H9 (cell line): ENCODE results near the gene TRIM52. TPM values are rescaled to one million over a fixed set of nuclear protein-coding genes. Genes with fewer than 3 reads are reported as not detected.

ENCODE experiments used
- DNase-seq: peaks from one replicate; pipeline ENCODE4 v3.0.0-alpha.2; 2017
- H2AFZ ChIP-seq: one replicate; pipeline ENCODE4 v1.6.1; 2013; ENCODE audit warnings: mild to moderate bottlenecking, low read length, control low read depth, moderate library complexity
- H2AK5ac ChIP-seq: 2 replicates; pipeline ENCODE4 v1.6.1; 2013; ENCODE audit warnings: low read length, control low read depth, mixed read lengths; ENCODE audit not compliant: insufficient read length
- H2BK120ac ChIP-seq: one replicate; pipeline ENCODE4 v1.6.1; 2013; ENCODE audit warnings: low read depth, mild to moderate bottlenecking, low read length, control low read depth, inconsistent platforms; ENCODE audit not compliant: poor library complexity, severe bottlenecking
- H2BK12ac ChIP-seq: 2 replicates; pipeline ENCODE4 v1.6.1; 2013; ENCODE audit warnings: low read length, control low read depth, mixed read lengths, low read depth; ENCODE audit not compliant: insufficient read length
- H2BK15ac ChIP-seq: 2 replicates; pipeline ENCODE4 v1.6.1; 2013; ENCODE audit warnings: low read depth, low read length, control low read depth
- H2BK20ac ChIP-seq: one replicate; pipeline ENCODE4 v1.6.1; 2013; ENCODE audit warnings: low read depth, mild to moderate bottlenecking, low read length, control low read depth, inconsistent platforms; ENCODE audit not compliant: poor library complexity, severe bottlenecking
- H2BK5ac ChIP-seq: 2 replicates; pipeline ENCODE4 v1.6.1; 2013; ENCODE audit warnings: low read length, control low read depth, mixed read lengths; ENCODE audit not compliant: insufficient read length
- H3K14ac ChIP-seq: 2 replicates; pipeline ENCODE4 v1.6.1; 2013; ENCODE audit warnings: low read length, control low read depth; ENCODE audit not compliant: insufficient read depth
- H3K18ac ChIP-seq: 2 replicates; pipeline ENCODE4 v1.6.1; 2013; ENCODE audit warnings: low read depth, mild to moderate bottlenecking, mixed read lengths, low read length, control low read depth; ENCODE audit not compliant: insufficient read length
- H3K23ac ChIP-seq: 2 replicates; pipeline ENCODE4 v1.6.1; 2013; ENCODE audit warnings: low read length, control low read depth, mixed read lengths, low read depth; ENCODE audit not compliant: insufficient read length
- H3K23me2 ChIP-seq: 2 replicates; pipeline ENCODE4 v1.6.1; 2013; ENCODE audit warnings: low read depth, mild to moderate bottlenecking, mixed read lengths, low read length, control low read depth; ENCODE audit not compliant: insufficient read length, poor library complexity, severe bottlenecking
- H3K27ac ChIP-seq: 2 replicates; pipeline ENCODE4 v1.5.1; 2013; ENCODE audit warnings: low read length, control low read depth, mixed read lengths, low read depth; ENCODE audit not compliant: insufficient read length
- H3K27me3 ChIP-seq: 2 replicates; pipeline ENCODE4 v1.6.1; 2013; ENCODE audit warnings: low read length, control low read depth, inconsistent platforms; ENCODE audit not compliant: insufficient read depth
- H3K4ac ChIP-seq: 2 replicates; pipeline ENCODE4 v1.6.1; 2013; ENCODE audit warnings: low read depth, mild to moderate bottlenecking, control low read depth, inconsistent platforms, low read length, moderate library complexity
- H3K4me1 ChIP-seq: 2 replicates; pipeline ENCODE4 v1.6.1; 2013; ENCODE audit warnings: low read length, control low read depth, inconsistent platforms; ENCODE audit not compliant: insufficient read depth
- H3K4me2 ChIP-seq: 2 replicates; pipeline ENCODE4 v1.6.1; 2013; ENCODE audit warnings: low read length, control low read depth, mixed read lengths; ENCODE audit not compliant: insufficient read length, insufficient read depth
- H3K56ac ChIP-seq: 2 replicates; pipeline ENCODE4 v1.6.1; 2013; ENCODE audit warnings: low read depth, mild to moderate bottlenecking, mixed read lengths, low read length, control low read depth; ENCODE audit not compliant: insufficient read length
- H3K79me1 ChIP-seq: 2 replicates; pipeline ENCODE4 v1.6.1; 2013; ENCODE audit warnings: low read depth, mild to moderate bottlenecking, moderate library complexity, low read length, control low read depth, inconsistent platforms; ENCODE audit not compliant: insufficient read depth, poor library complexity, severe bottlenecking
- H3K79me2 ChIP-seq: 2 replicates; pipeline ENCODE4 v1.6.1; 2013; ENCODE audit warnings: low read length, control low read depth, inconsistent platforms; ENCODE audit not compliant: insufficient read depth
- H3K9ac ChIP-seq: 2 replicates; pipeline ENCODE4 v1.6.1; 2013; ENCODE audit warnings: low read length, control low read depth, mixed read lengths; ENCODE audit not compliant: insufficient read length; ENCODE audit errors: extremely low read depth
- H3K9me3 ChIP-seq: one replicate; pipeline ENCODE4 v1.6.1; 2013; ENCODE audit warnings: low read depth, low read length, inconsistent platforms; ENCODE audit not compliant: control insufficient read depth
- H3T11ph ChIP-seq: one replicate; pipeline ENCODE4 v1.6.1; 2013; ENCODE audit warnings: mild to moderate bottlenecking, low read length, control low read depth, inconsistent platforms
- H4K20me1 ChIP-seq: one replicate; pipeline ENCODE4 v1.6.1; 2013; ENCODE audit not compliant: control insufficient read depth, insufficient read length, insufficient read depth
- H4K5ac ChIP-seq: 2 replicates; pipeline ENCODE4 v1.6.1; 2013; ENCODE audit warnings: low read depth, mild to moderate bottlenecking, mixed read lengths, low read length, control low read depth; ENCODE audit not compliant: insufficient read length
- H4K8ac ChIP-seq: replicated peaks from 2 replicates; pipeline ENCODE4 v1.6.1; 2013; ENCODE audit warnings: low read length, control low read depth, mixed read lengths, low read depth; ENCODE audit not compliant: insufficient read length
- H4K91ac ChIP-seq: 2 replicates; pipeline ENCODE4 v1.6.1; 2013; ENCODE audit warnings: low read depth, mild to moderate bottlenecking, moderate library complexity, mixed read lengths, low read length, control low read depth; ENCODE audit not compliant: insufficient read length
- H3K27ac Mint-ChIP-seq, 3 experiments: 2 replicates in 2 of 3; 3 replicates in 1 of 3; pipeline ENCODE4 v1.8.0; 2020 to 2021; ENCODE audit warnings: mixed read lengths in 3 of 3, mild to moderate bottlenecking in 1 of 3, moderate library complexity in 1 of 3
- H3K27me3 Mint-ChIP-seq: 2 replicates; pipeline ENCODE4 v1.8.0; 2021; ENCODE audit warnings: low read depth, mild to moderate bottlenecking, moderate library complexity, mixed read lengths
- H3K36me3 Mint-ChIP-seq, 3 experiments: 2 replicates in 2 of 3; 3 replicates in 1 of 3; pipeline ENCODE4 v1.8.0; 2020 to 2021; ENCODE audit warnings: low read depth in 3 of 3, mixed read lengths in 3 of 3; ENCODE audit not compliant: insufficient read depth in 1 of 3
- H3K4me1 Mint-ChIP-seq, 2 experiments: 2 replicates each; pipeline ENCODE4 v1.8.0; 2020; ENCODE audit warnings: mixed read lengths in 2 of 2
- H3K4me3 Mint-ChIP-seq, 2 experiments: 2 replicates in 1 of 2; 3 replicates in 1 of 2; pipeline ENCODE4 v1.8.0; 2020 to 2021; ENCODE audit warnings: mild to moderate bottlenecking in 2 of 2, mixed read lengths in 2 of 2, moderate library complexity in 1 of 2
- H3K9me3 Mint-ChIP-seq, 2 experiments: 2 replicates in 1 of 2; 3 replicates in 1 of 2; pipeline ENCODE4 v1.8.0; 2020; ENCODE audit warnings: mild to moderate bottlenecking in 2 of 2, mixed read lengths in 2 of 2, moderate library complexity in 1 of 2
- WGBS: extraction: QIAGEN DNeasy Blood & Tissue Kit; methylation state at CpG from one replicate; pipeline ENCODE4 v1.1.7; 2013; ENCODE audit warnings: missing lambda C conversion rate, low lambda C conversion rate, mixed read lengths; ENCODE audit not compliant: insufficient read length; ENCODE audit errors: extremely low coverage; 5-methylcytosine and 5-hydroxymethylcytosine counted together
- total RNA-seq: library from RNA; stranded (reverse); gene quantifications from 2 replicates; pipeline ENCODE4 v1.2.1, GENCODE V29; 2021
- TF ChIP-seq, protein P1 (sequence below): fragments of 200-600 bp; sonication (generic); conservative IDR thresholded peaks from 3 replicates; pipeline ENCODE4 v1.8.0; 2021; ENCODE audit warnings: antibody characterized with exemption, mild to moderate bottlenecking

Gene TRIM52
- total RNA-seq, 1 experiment from 2014 or later, result 5.1 TPM

DNA sequence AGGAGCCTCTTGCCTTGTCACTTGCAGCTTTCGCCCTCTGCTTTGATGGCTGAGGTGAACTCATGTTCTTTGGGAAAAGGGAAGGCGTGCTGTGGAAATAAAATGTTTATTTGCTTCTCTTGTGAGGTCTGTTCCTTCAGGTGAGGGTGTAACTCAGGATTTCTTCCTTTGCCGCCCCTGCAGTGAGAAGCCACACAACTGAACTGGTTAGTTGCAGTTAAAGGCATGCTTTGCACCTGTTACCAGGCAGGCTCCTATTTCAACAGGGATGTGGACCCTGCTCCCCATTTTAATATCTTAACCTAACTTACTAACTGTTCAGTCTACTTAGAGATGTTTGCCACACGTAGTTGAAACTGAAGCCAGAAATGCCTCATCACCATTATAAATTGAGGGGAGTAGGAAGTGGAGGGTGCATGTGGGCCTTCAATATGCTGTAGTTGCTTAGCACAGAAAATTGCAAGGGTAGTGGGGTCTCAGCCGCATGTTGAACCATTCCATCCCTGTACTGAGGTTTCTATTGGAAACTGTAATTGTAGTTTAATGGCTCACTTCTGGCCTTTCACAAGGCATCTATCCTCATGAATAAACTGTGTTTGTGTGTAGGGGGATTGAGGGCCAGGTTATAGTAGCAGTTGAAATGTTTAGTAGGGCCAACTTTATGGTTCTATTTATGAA lies 25.1 kb downstream of the TRIM52 start:
- Histone ChIP-seq H4K8ac (no peak overlapping the region), H3K27me3 (no peaks in the 10 kb centered on the region), H2BK15ac (no peak overlapping the region), H4K5ac (no peak overlapping the region), H4K91ac (no peak overlapping the region), H2BK20ac (no peak overlapping the region), H3K56ac (no peak overlapping the region), H3K4me2 (no peak overlapping the region), H4K20me1 (no peaks in the 10 kb centered on the region), H3T11ph (no peak overlapping the region), H2BK5ac (no peak overlapping the region), H3K27ac (no peak overlapping the region), H3K9me3 (no peaks in the 10 kb centered on the region), H3K4me1 (no peaks in the 10 kb centered on the region), H2BK120ac (no peak overlapping the region), H3K9ac (no peak overlapping the region), H2AFZ (no peak overlapping the region), H3K23me2 (no peaks in the 10 kb centered on the region), H3K23ac (no peak overlapping the region), H3K18ac (no peak overlapping the region), H2BK12ac (no peak overlapping the region), H3K4ac (no peak overlapping the region), H2AK5ac (no peak overlapping the region), H3K79me2 (no peaks in the 10 kb centered on the region), H3K79me1 (no peaks in the 10 kb centered on the region), H3K14ac (no peak overlapping the region)
- Mint-ChIP-seq H3K27ac (peak overlapping the region in 2 of 3 experiments; percentile 30 to 93; a peak in 5 of 7 replicates), H3K4me1 (peaks cover 3 to 21% of the 10 kb centered on the region in 2 experiments; a peak in 1 of 4 replicates), H3K4me3 (no peak overlapping the region), H3K27me3 (no peaks in the 10 kb centered on the region; the same call in 1 of the 2 replicates), H3K36me3 (peaks cover 59 to 90% (median 70%) of the 10 kb centered on the region in 3 experiments), H3K9me3 (no peaks in the 10 kb centered on the region)
- TF ChIP-seq, protein P1, sequence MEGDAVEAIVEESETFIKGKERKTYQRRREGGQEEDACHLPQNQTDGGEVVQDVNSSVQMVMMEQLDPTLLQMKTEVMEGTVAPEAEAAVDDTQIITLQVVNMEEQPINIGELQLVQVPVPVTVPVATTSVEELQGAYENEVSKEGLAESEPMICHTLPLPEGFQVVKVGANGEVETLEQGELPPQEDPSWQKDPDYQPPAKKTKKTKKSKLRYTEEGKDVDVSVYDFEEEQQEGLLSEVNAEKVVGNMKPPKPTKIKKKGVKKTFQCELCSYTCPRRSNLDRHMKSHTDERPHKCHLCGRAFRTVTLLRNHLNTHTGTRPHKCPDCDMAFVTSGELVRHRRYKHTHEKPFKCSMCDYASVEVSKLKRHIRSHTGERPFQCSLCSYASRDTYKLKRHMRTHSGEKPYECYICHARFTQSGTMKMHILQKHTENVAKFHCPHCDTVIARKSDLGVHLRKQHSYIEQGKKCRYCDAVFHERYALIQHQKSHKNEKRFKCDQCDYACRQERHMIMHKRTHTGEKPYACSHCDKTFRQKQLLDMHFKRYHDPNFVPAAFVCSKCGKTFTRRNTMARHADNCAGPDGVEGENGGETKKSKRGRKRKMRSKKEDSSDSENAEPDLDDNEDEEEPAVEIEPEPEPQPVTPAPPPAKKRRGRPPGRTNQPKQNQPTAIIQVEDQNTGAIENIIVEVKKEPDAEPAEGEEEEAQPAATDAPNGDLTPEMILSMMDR, result no peak
- no peak for DNase-seq
- WGBS, result no CpG with 5 or more reads among the region's 5 CpGs
